ENCODE measurements around the gene GTF3C4.

GTF3C4 gene

GRCh38 chr9:132648685-132649084, 21.6 kb upstream of the GTF3C4 start:
- DNase-seq, result no peak

- no peak for DNase-seq
These were observed 19.0 kb upstream of the GTF3C4 start for GRCh38 chr9:132651259-132651658.

GRCh38 chr9:132656299-132656698, 14.0 kb upstream of the GTF3C4 start:
- DNase-seq, result no peak

- no peak for DNase-seq
These were observed 7.9 kb upstream of the GTF3C4 start for GRCh38 chr9:132662152-132662945.

- DNase-seq, result no peak
These were observed 7.1 kb upstream of the GTF3C4 start for GRCh38 chr9:132663117-132663516.

- DNase-seq, result no peak
These were observed 6.4 kb upstream of the GTF3C4 start for GRCh38 chr9:132663851-132664250.

- no peak for DNase-seq
These were observed 956 bp upstream of the GTF3C4 start for GRCh38 chr9:132669319-132669697.

- DNase-seq, result peak; percentile 72 to 80 (median 77)
These were observed 387 bp upstream of the GTF3C4 start, which contains the start of gene DDX31 for GRCh38 chr9:132669698-132670456. DDX31 (minus strand) TSS chr9:132669983; CDS start chr9:132669934, 49 bp downstream.

GRCh38 chr9:132671620-132672412, 1.6 kb downstream of the GTF3C4 start:
- DNase-seq, result no peak

GRCh38 chr9:132672413-132672690, 2.1 kb downstream of the GTF3C4 start:
- no peak for DNase-seq

GRCh38 chr9:132673355-132673754, 3.1 kb downstream of the GTF3C4 start:
- DNase-seq, result no peak

- no peak for DNase-seq
These were observed 4.2 kb downstream of the GTF3C4 start for GRCh38 chr9:132674485-132674884.

GRCh38 chr9:132677976-132678375, 7.7 kb downstream of the GTF3C4 start:
- DNase-seq, result no peak

- no peak for DNase-seq
These were observed 9.8 kb downstream of the GTF3C4 start for GRCh38 chr9:132679946-132680625.

- no peak for DNase-seq
These were observed 11.3 kb downstream of the GTF3C4 start for GRCh38 chr9:132681561-132681960.

GRCh38 chr9:132683873-132684272, 13.6 kb downstream of the GTF3C4 start:
- DNase-seq, result no peak

GRCh38 chr9:132690696-132691095, 20.4 kb downstream of the GTF3C4 start:
- DNase-seq, result no peak

- DNase-seq, result no peak
These were observed 23.9 kb downstream of the GTF3C4 start for GRCh38 chr9:132694144-132694543.

GRCh38 chr9:132697230-132697629, 27.0 kb downstream of the GTF3C4 start:
- no peak for DNase-seq

- no peak for DNase-seq
These were observed 28.7 kb downstream of the GTF3C4 start for GRCh38 chr9:132698989-132699388.

- no peak for DNase-seq
These were observed 29.7 kb downstream of the GTF3C4 start for GRCh38 chr9:132699956-132700355.

- no peak for DNase-seq
These were observed 32.0 kb downstream of the GTF3C4 start for GRCh38 chr9:132702254-132702653.

GRCh38 chr9:132703336-132703735, 33.1 kb downstream of the GTF3C4 start:
- no peak for DNase-seq
